Vagina (tissue), 2 donors: ENCODE data around the gene HHIPL2.

Experiments used
- CTCF ChIP-seq, 3 experiments: fragments of 450-650 bp in 2 of 3; fragments of 200-600 bp in 1 of 3; sonication (generic) in 1 of 3; IDR thresholded peaks; one replicate each; pipeline ENCODE4 v1.5.1; 2017 to 2019; ENCODE audit warnings: antibody characterized with exemption in 3 of 3, mild to moderate bottlenecking in 2 of 3, moderate library complexity in 2 of 3
- POLR2A ChIP-seq, 2 donors: fragments of 450-650 bp; IDR thresholded peaks; one replicate each; pipeline ENCODE4 v1.6.1; 2017; ENCODE audit warnings: antibody characterized with exemption in 2 of 2, mild to moderate bottlenecking in 2 of 2, moderate library complexity in 2 of 2
- POLR2AphosphoS5 ChIP-seq, 2 donors: sonication (generic); formaldehyde crosslinking; IDR thresholded peaks; one replicate each; pipeline ENCODE4 v1.9.0; 2017; ENCODE audit warnings: antibody characterized with exemption in 2 of 2, mild to moderate bottlenecking in 2 of 2, low read depth in 1 of 2; ENCODE audit not compliant: insufficient read depth in 1 of 2

GRCh38 chr1:222547260-222547614, 667 bp downstream of the HHIPL2 start:
- TF ChIP-seq CTCF (IDR thresholded peaks at IDR 0.05) (no peak), POLR2A (IDR thresholded peaks at IDR 0.05) (no peak), POLR2AphosphoS5 (IDR thresholded peaks at IDR 0.05; ENCODE audit: insufficient read depth in 1 of 2, low read depth in 1 of 2) (no peak)
